ENCODE measurements around the gene NEK5.

GRCh38 chr13:52103386-52103785 is 25.5 kb downstream of the NEK5 start:
- no peak for TF ChIP-seq CTCF (conservative IDR thresholded peaks at IDR 0.05)
- TF ChIP-seq EZH2 (IDR thresholded peaks at IDR 0.05; ENCODE audit: low read depth), result no peak
